MM.1S (cell line): ENCODE data around the gene ZEB2.

Experiments
- DNase-seq: peaks from one replicate; pipeline ENCODE4 v3.0.0-alpha.2; 2015
- H2AFZ ChIP-seq: fragments of 300-600 bp; sonication (generic); 2 replicates; pipeline ENCODE4 v1.6.0; 2016; ENCODE audit warnings: antibody characterized with exemption, low read length
- H3F3A ChIP-seq: fragments of 300-600 bp; sonication (generic); 2 replicates; pipeline ENCODE4 v1.6.1; 2016; ENCODE audit warnings: mild to moderate bottlenecking, antibody characterized with exemption, low read length, moderate library complexity, mixed read lengths; ENCODE audit not compliant: insufficient read depth
- H3K27ac ChIP-seq: fragments of 300-600 bp; sonication (generic); 2 replicates; pipeline ENCODE4 v1.5.1; 2016; ENCODE audit warnings: mild to moderate bottlenecking, low read length
- H3K27me3 ChIP-seq: fragments of 300-600 bp; sonication (generic); replicated peaks from 2 replicates; pipeline ENCODE4 v1.6.0; 2016; ENCODE audit warnings: low read length; ENCODE audit not compliant: insufficient read depth
- H3K36me3 ChIP-seq: fragments of 300-600 bp; sonication (generic); replicated peaks from 2 replicates; pipeline ENCODE4 v1.6.1; 2016; ENCODE audit warnings: mild to moderate bottlenecking, low read length, mixed read lengths; ENCODE audit not compliant: insufficient read depth
- H3K4me1 ChIP-seq: fragments of 300-600 bp; sonication (generic); 2 replicates; pipeline ENCODE4 v1.6.1; 2016; ENCODE audit warnings: low read length, mixed read lengths
- H3K4me2 ChIP-seq: fragments of 300-600 bp; sonication (generic); 2 replicates; pipeline ENCODE4 v1.6.0; 2016; ENCODE audit warnings: low read depth, low read length
- H3K4me3 ChIP-seq: fragments of 300-600 bp; sonication (generic); 2 replicates; pipeline ENCODE4 v1.5.1; 2016; ENCODE audit warnings: low read length, mixed read lengths
- H3K79me2 ChIP-seq: fragments of 300-600 bp; sonication (generic); 2 replicates; pipeline ENCODE4 v1.6.1; 2016; ENCODE audit warnings: mixed run types, low read length, mixed read lengths
- H3K9ac ChIP-seq: fragments of 300-600 bp; sonication (generic); 2 replicates; pipeline ENCODE4 v1.6.1; 2016; ENCODE audit warnings: low read length, mixed read lengths
- H3K9me2 ChIP-seq: fragments of 300-600 bp; sonication (generic); replicated peaks from 2 replicates; pipeline ENCODE4 v1.6.1; 2016; ENCODE audit warnings: mild to moderate bottlenecking, low read length, mixed read lengths; ENCODE audit not compliant: insufficient read depth
- H3K9me3 ChIP-seq: fragments of 300-600 bp; sonication (generic); replicated peaks from 2 replicates; pipeline ENCODE4 v1.6.1; 2016; ENCODE audit warnings: mild to moderate bottlenecking, low read length, mixed read lengths; ENCODE audit not compliant: insufficient read depth
- H4K20me1 ChIP-seq: fragments of 300-600 bp; sonication (generic); 2 replicates; pipeline ENCODE4 v1.6.1; 2016; ENCODE audit warnings: mild to moderate bottlenecking, low read length, moderate library complexity, mixed read lengths; ENCODE audit not compliant: insufficient read depth
- CTCF ChIP-seq: fragments of 300-600 bp; sonication (generic); IDR thresholded peaks from 2 replicates; pipeline ENCODE4 v1.5.1; 2016; ENCODE audit warnings: antibody characterized with exemption, low read length, mixed read lengths
- EZH2 ChIP-seq: fragments of 300-600 bp; sonication (generic); optimal IDR thresholded peaks from 2 replicates; pipeline ENCODE3; 2017; ENCODE audit warnings: low read depth, mild to moderate bottlenecking, antibody characterized with exemption, low read length, mixed read lengths
- EZH2phosphoT487 ChIP-seq: fragments of 300-600 bp; sonication (generic); IDR thresholded peaks from 2 replicates; pipeline ENCODE4 v1.6.1; 2018; ENCODE audit warnings: antibody characterized with exemption, low read length

ZEB2 gene

DNA sequence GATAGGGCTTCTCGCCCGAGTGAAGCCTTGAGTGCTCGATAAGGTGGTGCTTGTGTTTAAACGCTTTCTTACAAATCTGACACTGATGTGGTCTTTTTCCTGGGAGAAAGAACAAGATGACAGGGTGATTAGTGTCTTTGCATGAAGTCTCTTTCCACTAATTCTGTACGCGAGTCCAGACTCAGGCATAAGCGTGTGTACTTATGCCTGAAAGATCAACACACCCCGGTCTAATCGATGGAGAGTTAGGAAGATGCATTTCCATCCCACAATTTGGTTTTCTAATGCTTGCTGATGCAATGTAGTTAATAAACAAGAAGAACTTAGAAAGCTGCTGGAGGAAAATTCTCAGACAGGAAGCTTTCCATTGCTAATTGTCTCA is 130.0 kb downstream of the ZEB2 start:
- Histone ChIP-seq H3K9me3 (no peaks in the 10 kb centered on the region), H3K27me3 (no peaks in the 10 kb centered on the region), H4K20me1 (no peaks in the 10 kb centered on the region), H3K9me2 (no peaks in the 10 kb centered on the region), H3K4me1 (no peaks in the 10 kb centered on the region), H3K27ac (no peak overlapping the region), H3K4me3 (no peak overlapping the region), H3K4me2 (no peak overlapping the region), H3K9ac (no peak overlapping the region), H3K36me3 (no peaks in the 10 kb centered on the region), H2AFZ (no peak overlapping the region), H3F3A (no peaks in the 10 kb centered on the region), H3K79me2 (no peaks in the 10 kb centered on the region)
- TF ChIP-seq CTCF (no peak), EZH2phosphoT487 (no peak), EZH2 (no peak)
- DNase-seq = no peak

- no peak for DNase-seq
- Histone ChIP-seq H3K4me2 (no peak overlapping the region), H3K9ac (no peak overlapping the region), H3K36me3 (no peaks in the 10 kb centered on the region), H3K9me2 (no peaks in the 10 kb centered on the region), H4K20me1 (no peaks in the 10 kb centered on the region), H3F3A (no peaks in the 10 kb centered on the region), H3K27ac (no peak overlapping the region), H2AFZ (no peak overlapping the region), H3K27me3 (no peaks in the 10 kb centered on the region), H3K79me2 (no peaks in the 10 kb centered on the region), H3K4me3 (no peak overlapping the region), H3K4me1 (no peaks in the 10 kb centered on the region), H3K9me3 (no peaks in the 10 kb centered on the region)
- TF ChIP-seq EZH2phosphoT487 = no peak
- TF ChIP-seq CTCF = no peak
- no peak for TF ChIP-seq EZH2
Measured at GRCh38 chr2:144389151-144389929, 130.6 kb downstream of the ZEB2 start.

DNA sequence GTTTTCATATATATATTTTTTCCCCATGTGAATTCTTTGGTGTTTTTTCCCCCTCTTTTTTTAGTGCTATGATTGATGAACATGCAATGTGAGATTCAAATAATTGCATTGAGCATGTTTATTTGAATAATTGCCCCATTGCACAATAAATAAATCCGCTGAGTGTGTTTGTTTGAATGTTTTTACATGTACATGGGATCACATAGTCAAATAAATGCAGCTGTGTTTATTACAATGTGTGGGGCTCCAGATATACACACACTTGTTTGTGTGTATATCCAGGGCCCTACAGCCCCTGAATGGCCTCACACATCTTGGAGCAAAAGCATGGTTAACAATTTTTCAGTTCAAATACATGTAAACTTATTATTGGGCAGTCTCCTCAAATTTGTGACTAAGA is 134.5 kb downstream of the ZEB2 start:
- H3K9me2 ChIP-seq = no peaks in the 10 kb centered on the region
- H3K4me2 ChIP-seq = no peak overlapping the region
- no peaks in the 10 kb centered on the region for H3K4me1 ChIP-seq
- no peaks in the 10 kb centered on the region for H3K9me3 ChIP-seq
- DNase-seq = no peak
- H3K9ac ChIP-seq = no peak overlapping the region
- H3K79me2 ChIP-seq = no peaks in the 10 kb centered on the region
- no peak overlapping the region for H2AFZ ChIP-seq
- no peak overlapping the region for H3K4me3 ChIP-seq
- no peaks in the 10 kb centered on the region for H3K27me3 ChIP-seq
- TF ChIP-seq CTCF (no peak), EZH2 (no peak), EZH2phosphoT487 (no peak)
- H3K27ac ChIP-seq = no peak overlapping the region
- no peaks in the 10 kb centered on the region for H3K36me3 ChIP-seq
- H4K20me1 ChIP-seq = no peaks in the 10 kb centered on the region
- H3F3A ChIP-seq = no peaks in the 10 kb centered on the region
